OCI-LY7 (cell line): ENCODE measurements around the gene DGKZ. TPM values are rescaled to one million over a fixed set of nuclear protein-coding genes. Genes with fewer than 3 reads are reported as not detected.

Experiments used
- BruUV-seq: library from RNA; stranded (reverse); fragments of 400-500 nt; replicated peaks from 2 replicates; lab custom pipeline; 2021; lab: Mats Ljungman, UMichigan
- CTCF ChIA-PET: fragments of 300-600 bp; sonication (Branson Sonifier 250); formaldehyde crosslinking; loops from one replicate; lab custom pipeline; 2022; ENCODE audit warnings: antibody characterized with exemption; ENCODE audit not compliant: unreplicated experiment; lab: Charles Lee
- POLR2A ChIA-PET: fragments of 300-600 bp; sonication (Branson Sonifier 250); formaldehyde crosslinking; loops from one replicate; lab custom pipeline; 2022; ENCODE audit warnings: antibody characterized with exemption; lab: Charles Lee
- DNase-seq: peaks from one replicate; pipeline ENCODE4 v3.0.0-alpha.2; 2015; ENCODE audit warnings: low spot score
- H2AFZ ChIP-seq: fragments of 200-600 bp; sonication (generic), shearing (Covaris generic); 2 replicates; pipeline ENCODE4 v1.6.1; 2014; ENCODE audit warnings: mild to moderate bottlenecking, antibody characterized with exemption, low read length, moderate library complexity
- H3K27ac ChIP-seq: fragments of 200-600 bp; sonication (generic); 2 replicates; pipeline ENCODE4 v1.5.1; 2014; ENCODE audit warnings: mixed run types, low read depth, mild to moderate bottlenecking, moderate library complexity, low read length, inconsistent platforms; ENCODE audit not compliant: poor library complexity, severe bottlenecking
- H3K36me3 ChIP-seq: fragments of 200-600 bp; sonication (generic); 2 replicates; pipeline ENCODE4 v1.6.1; 2014; ENCODE audit warnings: mild to moderate bottlenecking, antibody characterized with exemption, low read length, moderate library complexity, mixed read lengths; ENCODE audit not compliant: insufficient read depth
- H3K4me1 ChIP-seq: fragments of 200-600 bp; sonication (generic); 2 replicates; pipeline ENCODE4 v1.5.1; 2014; ENCODE audit warnings: mild to moderate bottlenecking, low read length; ENCODE audit not compliant: insufficient read depth, poor library complexity, severe bottlenecking
- H3K4me2 ChIP-seq: fragments of 200-600 bp; sonication (generic); 2 replicates; pipeline ENCODE4 v1.6.1; 2014; ENCODE audit warnings: mild to moderate bottlenecking, low read length
- H3K4me3 ChIP-seq: fragments of 200-600 bp; sonication (generic); 2 replicates; pipeline ENCODE4 v1.5.1; 2014; ENCODE audit warnings: mild to moderate bottlenecking, low read depth, low read length; ENCODE audit not compliant: poor library complexity, severe bottlenecking
- H3K79me2 ChIP-seq: fragments of 200-600 bp; sonication (generic); 2 replicates; pipeline ENCODE4 v1.6.1; 2016; ENCODE audit warnings: low read depth, mild to moderate bottlenecking, low read length, moderate library complexity, mixed read lengths; ENCODE audit not compliant: insufficient read depth
- H3K9me2 ChIP-seq: fragments of 200-600 bp; sonication (generic); 2 replicates; pipeline ENCODE4 v1.6.1; 2016; ENCODE audit warnings: mild to moderate bottlenecking, low read length, mixed read lengths; ENCODE audit not compliant: insufficient read depth
- H3K9me3 ChIP-seq: fragments of 200-600 bp; sonication (generic); 2 replicates; pipeline ENCODE4 v1.6.1; 2014; ENCODE audit warnings: mild to moderate bottlenecking, mixed run types, low read length, mixed read lengths
- H4K20me1 ChIP-seq: fragments of 200-600 bp; sonication (generic); 2 replicates; pipeline ENCODE4 v1.6.1; 2014; ENCODE audit warnings: mild to moderate bottlenecking, antibody characterized with exemption, low read length, moderate library complexity, mixed read lengths; ENCODE audit not compliant: insufficient read depth
- EZH2phosphoT487 ChIP-seq: fragments of 200-600 bp; sonication (generic); IDR thresholded peaks from 2 replicates; pipeline ENCODE4 v1.6.1; 2018; ENCODE audit warnings: low read depth, borderline replicate concordance, mild to moderate bottlenecking, mixed run types, antibody characterized with exemption, low read length, moderate library complexity, mixed read lengths
- intact Hi-C: fragments of 100-400 bp; cut with micrococcal nuclease; formaldehyde crosslinking; loops from one replicate; pipeline ENCODE4 v1.10.0; 2022; ENCODE audit not compliant: unreplicated experiment
- total RNA-seq, 2 experiments: library from RNA; depleted of rRNA in 1 of 2; stranded (reverse); fragments of >200 nt in 1 of 2; shearing (Covaris generic) in 1 of 2; gene quantifications; 2 replicates each; pipeline ENCODE4 v1.2.3, GENCODE V29; 2014 to 2022
- TF ChIP-seq, protein P1 (sequence below): fragments of 200-600 bp; sonication (generic); conservative IDR thresholded peaks from 2 replicates; pipeline ENCODE4 v1.5.1; 2014; ENCODE audit warnings: mild to moderate bottlenecking, antibody characterized with exemption, low read length, moderate library complexity, mixed read lengths

DGKZ gene
- total RNA-seq, 2 experiments from 2014 or later: 134 to 141 TPM

DNA sequence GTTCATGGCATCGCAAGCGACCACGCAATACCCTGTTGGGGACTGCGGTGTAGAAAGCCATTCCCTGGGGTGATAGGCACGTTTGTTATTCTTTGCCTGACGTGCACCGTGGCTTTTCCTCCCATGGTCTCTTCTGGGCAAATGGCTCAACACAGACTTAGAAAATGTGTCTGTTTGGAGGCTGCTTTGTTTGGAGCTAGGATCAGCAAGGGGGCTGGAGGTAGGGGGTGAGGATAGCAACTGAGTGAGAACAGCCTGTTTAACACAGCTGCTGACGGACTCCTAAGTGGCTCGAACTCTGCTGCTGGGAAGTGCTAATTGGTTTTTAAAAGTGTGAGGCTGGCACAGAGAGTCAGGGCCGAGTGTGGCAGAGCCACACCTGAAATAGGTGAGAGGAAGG, 60.4 kb downstream of the DGKZ start:
- peaks cover 52% of the 10 kb centered on the region for H3K36me3 ChIP-seq
- POLR2A ChIA-PET: no interaction called here
- intact Hi-C loops: no loop called here

DNA sequence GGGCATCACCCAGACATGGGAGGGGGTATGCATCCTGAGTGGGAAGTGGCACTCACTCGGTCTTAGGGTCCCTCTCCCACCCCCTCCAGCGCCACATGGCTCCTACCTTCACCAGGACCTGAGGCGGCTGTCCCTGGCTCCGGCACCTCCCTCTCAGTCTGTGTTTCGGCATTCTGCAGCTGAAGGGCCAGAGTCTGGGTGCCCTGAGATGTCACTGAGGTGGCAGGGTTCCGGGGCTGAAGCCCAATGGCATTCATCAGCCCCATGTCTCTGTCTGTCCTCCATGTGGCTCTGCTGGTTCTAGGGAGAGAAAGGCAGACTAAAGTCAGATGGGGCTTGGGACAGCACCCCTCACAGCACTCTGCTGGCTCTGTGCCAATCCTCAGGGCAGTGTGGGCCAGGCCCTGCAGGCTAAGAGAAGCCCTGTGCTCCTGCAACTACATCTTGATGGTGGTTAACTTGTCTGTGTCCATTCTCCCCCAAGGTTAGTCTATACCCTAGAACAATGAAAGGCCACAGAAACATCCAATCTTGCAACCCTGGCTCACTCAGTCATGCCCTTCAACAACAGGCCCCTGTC, 61.2 kb downstream of the DGKZ start:
- Histone ChIP-seq H3K4me3 (no peak overlapping the region), H3K27ac (no peak overlapping the region), H3K79me2 (no peaks in the 10 kb centered on the region), H3K36me3 (peaks cover 48% of the 10 kb centered on the region), H3K9me3 (no peaks in the 10 kb centered on the region), H3K4me1 (no peaks in the 10 kb centered on the region), H4K20me1 (no peaks in the 10 kb centered on the region), H3K4me2 (no peak overlapping the region), H3K9me2 (no peaks in the 10 kb centered on the region), H2AFZ (no peak overlapping the region)
- no peak for DNase-seq
- TF ChIP-seq, protein P1, sequence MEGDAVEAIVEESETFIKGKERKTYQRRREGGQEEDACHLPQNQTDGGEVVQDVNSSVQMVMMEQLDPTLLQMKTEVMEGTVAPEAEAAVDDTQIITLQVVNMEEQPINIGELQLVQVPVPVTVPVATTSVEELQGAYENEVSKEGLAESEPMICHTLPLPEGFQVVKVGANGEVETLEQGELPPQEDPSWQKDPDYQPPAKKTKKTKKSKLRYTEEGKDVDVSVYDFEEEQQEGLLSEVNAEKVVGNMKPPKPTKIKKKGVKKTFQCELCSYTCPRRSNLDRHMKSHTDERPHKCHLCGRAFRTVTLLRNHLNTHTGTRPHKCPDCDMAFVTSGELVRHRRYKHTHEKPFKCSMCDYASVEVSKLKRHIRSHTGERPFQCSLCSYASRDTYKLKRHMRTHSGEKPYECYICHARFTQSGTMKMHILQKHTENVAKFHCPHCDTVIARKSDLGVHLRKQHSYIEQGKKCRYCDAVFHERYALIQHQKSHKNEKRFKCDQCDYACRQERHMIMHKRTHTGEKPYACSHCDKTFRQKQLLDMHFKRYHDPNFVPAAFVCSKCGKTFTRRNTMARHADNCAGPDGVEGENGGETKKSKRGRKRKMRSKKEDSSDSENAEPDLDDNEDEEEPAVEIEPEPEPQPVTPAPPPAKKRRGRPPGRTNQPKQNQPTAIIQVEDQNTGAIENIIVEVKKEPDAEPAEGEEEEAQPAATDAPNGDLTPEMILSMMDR: no peak
- TF ChIP-seq EZH2phosphoT487: no peak
- POLR2A ChIA-PET: no interaction called here
- intact Hi-C loops: no loop called here
- CTCF ChIA-PET: no interaction called here
- no TSS peak for BruUV-seq

More for the DNA sequence above, 60.4 kb downstream of the DGKZ start:
- Histone ChIP-seq H2AFZ (no peak overlapping the region), H3K9me3 (no peaks in the 10 kb centered on the region), H4K20me1 (no peaks in the 10 kb centered on the region), H3K4me3 (no peak overlapping the region), H3K4me1 (no peaks in the 10 kb centered on the region), H3K79me2 (no peaks in the 10 kb centered on the region), H3K27ac (no peak overlapping the region), H3K9me2 (no peaks in the 10 kb centered on the region), H3K4me2 (no peak overlapping the region)
- CTCF ChIA-PET: no interaction called here
- no peak for TF ChIP-seq EZH2phosphoT487
- TF ChIP-seq, protein P1: no peak
- no TSS peak for BruUV-seq
- DNase-seq: no peak

DNA sequence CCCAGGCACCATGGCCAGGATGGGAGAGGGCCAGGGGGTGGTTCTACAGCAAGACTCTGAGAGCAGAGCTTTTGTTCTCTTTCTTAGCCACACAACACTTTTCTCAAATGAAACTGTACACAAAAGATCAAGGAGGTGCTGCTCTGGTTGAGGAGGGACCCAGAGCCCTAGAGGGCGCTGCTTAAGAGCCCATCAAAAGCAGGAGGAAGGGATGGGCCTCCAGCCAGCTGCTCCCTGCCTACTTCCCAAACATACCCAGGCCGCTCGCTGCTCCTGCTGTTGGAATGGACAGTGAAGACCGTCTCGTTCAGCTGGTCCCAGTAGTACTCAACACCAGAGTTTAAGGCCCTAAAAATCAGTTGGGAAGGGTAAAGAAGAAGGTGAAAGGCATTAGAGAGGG, 62.8 kb downstream of the DGKZ start:
- Histone ChIP-seq H3K4me3 (no peak overlapping the region), H3K27ac (no peak overlapping the region), H3K79me2 (no peaks in the 10 kb centered on the region), H3K36me3 (peaks cover 52% of the 10 kb centered on the region), H3K4me2 (no peak overlapping the region), H3K9me2 (no peaks in the 10 kb centered on the region), H3K4me1 (no peaks in the 10 kb centered on the region), H3K9me3 (no peaks in the 10 kb centered on the region), H4K20me1 (no peaks in the 10 kb centered on the region), H2AFZ (no peak overlapping the region)
- intact Hi-C loops: no loop called here
- ChIA-PET CTCF (no interaction called here), POLR2A (no interaction called here)
- DNase-seq: no peak
- BruUV-seq: no TSS peak
- TF ChIP-seq, protein P1: peak; percentile 59
- no peak for TF ChIP-seq EZH2phosphoT487
